ENCODE data around the gene HHIPL2. TPM values are rescaled to one million over a fixed set of nuclear protein-coding genes. Genes with fewer than 3 reads are reported as not detected.
A peak's percentile ranks its signal among the peaks of the same experiment; 100 is the strongest.
"Not testable (repeated sequence)": the region's sequence is repeated elsewhere in the genome, so short reads cannot be mapped to it uniquely, and the experiment has no call there.

HHIPL2 gene
- total and polyA plus RNA-seq, 5 donors = 0.14 to 0.57 (median 0.53) TPM; not detected in 2

DNA sequence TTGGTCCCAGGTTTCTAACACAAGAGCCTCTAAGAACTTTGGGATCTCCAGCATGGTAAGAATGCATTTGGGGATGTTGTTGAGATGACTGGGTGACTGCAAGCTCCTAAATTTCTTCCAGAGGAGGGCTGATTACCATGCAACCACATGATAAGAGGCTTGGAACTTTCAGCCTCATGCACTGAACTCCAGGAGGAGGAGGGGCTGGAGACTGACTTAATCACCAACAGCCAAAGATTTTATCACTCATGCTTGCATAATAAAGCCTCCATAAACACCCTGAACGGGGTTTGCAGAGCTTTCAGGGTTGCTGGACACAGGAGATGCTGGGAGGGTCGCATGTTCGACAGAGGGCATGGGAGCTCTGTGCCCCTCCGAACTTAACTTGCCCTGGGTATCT is 63.9 kb downstream of the HHIPL2 start:
- 68% methylated on average over 4 of the region's 4 CpGs for WGBS
- DNase-seq; H3K4me3 ChIP-seq (ENCODE audit: low read length); ATAC-seq; H3K4me1 ChIP-seq (ENCODE audit: control insufficient read depth, insufficient read depth, low read length); H3K27ac ChIP-seq (ENCODE audit: low read length); intact Hi-C loops (cut with DNase I); H3K27me3 ChIP-seq (ENCODE audit: control insufficient read depth, insufficient read depth); H3K9me3 ChIP-seq (ENCODE audit: control insufficient read depth, low read length): not testable (repeated sequence)

- H3K4me3 ChIP-seq (ENCODE audit: low read length); ATAC-seq; H3K27me3 ChIP-seq (ENCODE audit: control insufficient read depth, insufficient read depth); intact Hi-C loops (cut with DNase I); H3K9me3 ChIP-seq (ENCODE audit: control insufficient read depth, low read length); DNase-seq; H3K27ac ChIP-seq (ENCODE audit: low read length); H3K4me1 ChIP-seq (ENCODE audit: control insufficient read depth, insufficient read depth, low read length): not testable (repeated sequence)
- WGBS = 82% methylated on average over 5 of the region's 7 CpGs
These were observed 68.3 kb downstream of the HHIPL2 start for GRCh38 chr1:222479567-222479966.

GRCh38 chr1:222476436-222476835 is 71.5 kb downstream of the HHIPL2 start:
- H3K4me1 ChIP-seq (ENCODE audit: control insufficient read depth, insufficient read depth, low read length); H3K27me3 ChIP-seq (ENCODE audit: control insufficient read depth, insufficient read depth); H3K4me3 ChIP-seq (ENCODE audit: low read length); H3K27ac ChIP-seq (ENCODE audit: low read length); ATAC-seq; intact Hi-C loops (cut with DNase I); H3K9me3 ChIP-seq (ENCODE audit: control insufficient read depth, low read length): not testable (repeated sequence)
- DNase-seq = peak in 1 of 3 donors; percentile 61
- 87% methylated on average over 5 of the region's 5 CpGs for WGBS

DNA sequence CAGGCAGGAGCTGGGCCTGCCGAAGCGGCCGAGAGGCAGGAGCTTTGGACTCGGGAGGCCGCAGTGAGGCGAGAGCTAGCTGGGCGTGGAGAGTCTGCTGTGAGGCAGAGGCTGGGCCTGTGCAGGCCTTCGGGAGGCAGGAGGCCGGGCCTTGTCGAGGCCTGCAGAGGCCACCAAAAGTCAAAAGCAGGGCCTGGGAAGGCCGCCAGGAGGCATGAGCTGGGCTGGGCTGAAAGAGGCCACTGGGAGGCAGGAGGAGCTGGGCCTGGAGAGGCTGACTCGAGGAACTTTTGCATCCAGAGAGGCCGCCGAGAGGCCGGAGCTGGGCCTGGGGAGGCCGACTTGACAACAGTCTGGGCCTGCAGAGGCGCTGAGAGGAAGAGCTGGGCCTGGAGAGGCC is 74.2 kb downstream of the HHIPL2 start:
- ATAC-seq; DNase-seq; H3K4me3 ChIP-seq (ENCODE audit: low read length); intact Hi-C loops (cut with DNase I); H3K27ac ChIP-seq (ENCODE audit: low read length); H3K9me3 ChIP-seq (ENCODE audit: control insufficient read depth, low read length); H3K4me1 ChIP-seq (ENCODE audit: control insufficient read depth, insufficient read depth, low read length); H3K27me3 ChIP-seq (ENCODE audit: control insufficient read depth, insufficient read depth): not testable (repeated sequence)
- 91% methylated on average over 17 of the region's 17 CpGs for WGBS

GRCh38 chr1:222472776-222473540 is 74.9 kb downstream of the HHIPL2 start:
- DNase-seq; intact Hi-C loops (cut with DNase I); H3K27ac ChIP-seq (ENCODE audit: low read length); H3K27me3 ChIP-seq (ENCODE audit: control insufficient read depth, insufficient read depth); H3K4me3 ChIP-seq (ENCODE audit: low read length); H3K9me3 ChIP-seq (ENCODE audit: control insufficient read depth, low read length); ATAC-seq; H3K4me1 ChIP-seq (ENCODE audit: control insufficient read depth, insufficient read depth, low read length): not testable (repeated sequence)
- WGBS = 95% methylated on average over 32 of the region's 33 CpGs

Other genes starting within 250 kb of the HHIPL2 start
- gene TAF1A, start 41.8 kb upstream of the HHIPL2 start, total RNA-seq = 1 to 10 TPM; 3.1 to 5.2 (median 4.0) TPM
- 1.0 TPM for gene TAF1A, start 41.8 kb upstream of the HHIPL2 start, polyA plus RNA-seq
- 10 to 100 TPM; 51.3 to 59.8 (median 57.9) TPM for gene MIA3, start 70.0 kb upstream of the HHIPL2 start, total RNA-seq
- gene MIA3, start 70.0 kb upstream of the HHIPL2 start, polyA plus RNA-seq = 25.6 TPM
- 10 to 100 TPM; 65.0 to 75.9 (median 66.1) TPM for gene AIDA, start 164.4 kb upstream of the HHIPL2 start, total RNA-seq
- 48.5 TPM for gene AIDA, start 164.4 kb upstream of the HHIPL2 start, polyA plus RNA-seq
- gene BROX, start 164.5 kb upstream of the HHIPL2 start, total RNA-seq = 10 to 100 TPM; 25.2 to 29.6 (median 28.2) TPM
- gene BROX, start 164.5 kb upstream of the HHIPL2 start, polyA plus RNA-seq = 12.7 TPM
- gene FAM177B, start 189.1 kb upstream of the HHIPL2 start, total RNA-seq = under 1 TPM in 1 of 4 donors, not detected in 3; 0.28 TPM
- gene FAM177B, start 189.1 kb upstream of the HHIPL2 start, polyA plus RNA-seq = 0.14 TPM

All from right cardiac atrium (tissue), 5 donors.